ENCODE results near the gene RHAG.
"Not testable (repeated sequence)": the region's sequence is repeated elsewhere in the genome, so short reads cannot be mapped to it uniquely, and the experiment has no call there.

Gene RHAG

DNA sequence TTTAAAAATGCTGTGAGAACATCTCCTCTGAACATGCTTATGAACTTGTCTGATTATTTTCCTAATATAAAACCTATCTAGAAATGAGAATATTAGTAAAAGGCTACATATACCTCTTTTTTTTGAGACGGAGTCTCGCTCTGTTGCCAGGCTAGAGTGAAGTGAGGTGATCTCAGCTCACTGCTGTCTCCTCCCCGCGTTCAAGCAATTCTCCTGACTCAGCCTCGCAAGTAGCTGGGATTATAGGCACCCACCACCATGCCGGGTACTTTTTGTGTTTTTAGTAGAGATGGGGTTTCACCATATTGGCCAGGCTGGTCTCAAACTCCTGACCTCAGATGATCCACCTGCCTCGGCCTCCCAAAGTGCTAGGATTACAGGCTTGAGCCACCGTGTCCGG, 28.4 kb downstream of the RHAG start:
- ATAC-seq, H3K9me3 Mint-ChIP-seq, H3K4me1 Mint-ChIP-seq, H3K27me3 Mint-ChIP-seq, DNase-seq, H3K4me3 Mint-ChIP-seq, H3K27ac Mint-ChIP-seq: not testable (repeated sequence)

DNA sequence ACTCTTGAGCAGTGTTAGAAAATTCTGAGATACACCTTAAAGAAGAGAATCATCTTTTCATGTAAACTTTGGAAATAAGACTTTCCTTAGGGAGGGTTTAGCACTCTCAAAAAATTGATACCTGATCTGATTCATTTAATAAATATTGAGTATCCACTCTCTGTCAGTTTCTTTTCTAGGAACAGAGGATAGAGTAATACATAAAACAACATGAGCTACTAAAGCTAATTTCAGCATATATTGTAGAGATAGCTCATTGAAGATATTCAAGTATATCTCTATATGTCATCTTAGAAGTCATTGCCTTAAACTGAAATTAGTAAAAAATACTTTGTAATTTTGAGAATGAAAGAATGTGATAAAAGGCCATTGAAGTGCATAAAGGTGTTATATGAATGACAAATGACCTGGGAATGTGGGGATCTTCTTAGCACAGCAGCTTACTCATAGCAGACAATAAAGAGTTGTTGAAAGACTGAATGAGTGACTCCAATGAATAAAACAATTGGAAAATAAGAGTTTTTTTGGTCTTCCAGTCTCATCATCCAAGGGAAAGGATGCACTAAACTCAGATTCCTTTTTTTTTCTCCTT, 29.2 kb downstream of the RHAG start:
- Mint-ChIP-seq H3K27ac (no peak overlapping the region), H3K9me3 (peaks cover 0 to 7% of the 10 kb centered on the region in 2 donors), H3K4me1 (no peaks in the 10 kb centered on the region), H3K4me3 (no peak overlapping the region), H3K27me3 (no peaks in the 10 kb centered on the region)
- DNase-seq (no peak), ATAC-seq (no peak)

DNA sequence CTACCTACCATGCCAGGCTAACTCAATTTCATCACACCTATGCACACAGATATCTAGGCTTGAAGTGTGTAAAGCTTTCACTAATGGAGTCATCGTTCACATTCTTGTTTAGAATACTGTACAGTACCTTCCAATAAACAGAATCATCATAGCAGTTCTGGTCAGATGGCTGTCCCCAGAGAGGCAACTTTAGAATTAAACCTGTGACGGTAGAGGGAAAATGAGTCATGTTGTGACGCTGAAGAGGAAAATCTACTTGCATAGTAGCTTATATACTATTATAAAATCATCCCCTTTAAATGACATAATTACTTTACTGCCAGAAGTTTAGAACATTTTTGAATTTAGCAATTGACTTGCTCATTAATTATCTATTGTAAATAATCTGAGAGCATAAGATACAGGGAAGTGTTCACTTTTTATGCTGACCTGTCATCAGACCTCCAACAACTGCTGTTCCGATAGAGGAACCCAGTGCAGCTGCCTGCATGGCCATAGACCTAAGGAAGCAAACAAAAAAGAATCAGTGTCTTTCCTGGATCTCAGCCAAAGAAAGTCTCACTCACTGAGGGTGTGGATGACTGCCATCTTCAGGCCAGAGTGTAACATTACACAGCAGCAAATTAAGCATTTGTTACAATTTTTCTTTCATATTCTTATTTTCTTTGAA, 29.8 kb downstream of the RHAG start:
- peak; percentile 48 for ATAC-seq
- no peak overlapping the region for H3K4me3 Mint-ChIP-seq
- DNase-seq: peak; percentile 14 to 15
- peaks cover 0 to 7% of the 10 kb centered on the region in 2 donors for H3K9me3 Mint-ChIP-seq
- H3K4me1 Mint-ChIP-seq: no peaks in the 10 kb centered on the region
- no peak overlapping the region for H3K27ac Mint-ChIP-seq
- H3K27me3 Mint-ChIP-seq: no peaks in the 10 kb centered on the region

DNA sequence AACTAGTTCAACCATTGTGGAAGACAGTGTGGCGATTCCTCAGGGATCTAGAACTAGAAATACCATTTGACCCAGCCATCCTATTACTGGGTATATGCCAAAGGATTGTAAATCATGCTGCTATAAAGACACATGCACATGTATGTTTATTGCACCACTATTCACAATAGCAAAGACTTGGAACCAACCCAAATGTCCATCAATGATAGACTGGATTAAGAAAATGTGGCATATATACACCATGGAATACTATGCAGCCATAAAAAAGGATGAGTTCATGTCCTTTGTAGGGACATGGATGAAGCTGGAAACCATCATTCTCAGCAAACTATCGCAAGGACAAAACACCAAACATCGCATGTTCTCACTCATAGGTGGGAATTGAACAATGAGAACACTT, 32.6 kb downstream of the RHAG start:
- not testable (repeated sequence) for DNase-seq, H3K9me3 Mint-ChIP-seq, ATAC-seq, H3K4me1 Mint-ChIP-seq, H3K4me3 Mint-ChIP-seq, H3K27me3 Mint-ChIP-seq, H3K27ac Mint-ChIP-seq

DNA sequence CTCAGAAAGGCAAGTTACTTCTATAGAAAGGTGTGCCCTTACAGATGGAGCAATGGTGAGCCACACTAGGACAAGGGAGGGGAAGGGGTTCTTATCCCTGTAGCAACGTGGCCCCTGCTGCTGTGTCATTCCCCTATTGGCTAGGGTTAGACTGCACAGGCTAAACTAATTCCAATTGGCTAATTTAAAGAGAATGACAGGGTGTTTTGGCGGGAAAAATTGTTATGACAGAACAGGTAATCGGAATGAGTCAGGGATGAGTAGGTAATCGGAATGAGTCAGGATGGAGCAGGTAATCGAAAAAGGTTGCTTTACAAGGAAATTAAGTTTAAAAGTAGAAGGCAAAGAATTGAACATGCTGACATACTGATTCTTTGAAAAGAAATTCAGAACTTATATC, 49.4 kb downstream of the RHAG start:
- H3K27me3 Mint-ChIP-seq, DNase-seq, ATAC-seq, H3K27ac Mint-ChIP-seq, H3K9me3 Mint-ChIP-seq, H3K4me1 Mint-ChIP-seq, H3K4me3 Mint-ChIP-seq: not testable (repeated sequence)

DNA sequence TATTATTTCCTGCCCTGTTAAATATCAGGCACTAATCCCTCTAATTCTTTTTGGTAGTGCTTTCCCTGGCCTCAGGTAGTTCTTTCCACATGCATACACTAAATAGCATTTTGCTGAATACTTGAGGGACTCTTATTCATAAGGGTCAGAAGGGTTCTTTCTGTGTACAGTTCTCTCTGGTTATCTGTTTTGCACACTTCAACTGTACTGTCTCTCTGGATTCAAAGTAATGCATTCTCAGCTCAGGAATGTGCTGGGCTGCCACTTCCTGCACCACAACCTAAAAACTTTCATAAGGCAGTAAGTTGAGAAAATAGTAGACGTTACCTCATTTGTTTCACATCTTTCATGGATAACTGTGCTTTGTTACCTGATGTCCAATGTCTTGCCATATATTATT, 54.1 kb downstream of the RHAG start:
- Mint-ChIP-seq H3K27ac (no peak overlapping the region), H3K4me3 (no peak overlapping the region), H3K4me1 (no peaks in the 10 kb centered on the region), H3K9me3 (peaks cover 0 to 4% of the 10 kb centered on the region in 2 donors), H3K27me3 (peaks cover 13% of the 10 kb centered on the region)
- no peak for DNase-seq
- ATAC-seq: no peak

DNA sequence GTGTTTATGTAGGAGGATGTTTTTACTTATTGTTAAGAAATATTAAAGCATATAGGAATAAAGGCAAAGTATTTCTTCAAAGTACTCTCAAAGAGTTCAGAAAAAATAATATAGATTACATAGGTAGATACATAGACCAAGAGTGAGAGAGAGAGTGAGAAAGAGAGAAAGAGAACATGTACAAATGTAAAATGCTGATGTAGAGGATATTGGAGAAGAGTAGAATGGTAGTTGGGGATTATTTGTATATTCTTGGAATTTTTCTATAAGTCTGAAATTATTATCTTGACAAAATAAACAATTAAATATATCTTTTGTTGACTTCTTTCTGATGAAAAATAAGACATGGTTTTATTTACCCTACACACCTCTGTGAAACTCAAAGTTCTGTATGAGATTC, 57.0 kb downstream of the RHAG start:
- Mint-ChIP-seq H3K27ac (no peak overlapping the region), H3K9me3 (peaks cover 0 to 4% of the 10 kb centered on the region in 2 donors), H3K4me1 (no peaks in the 10 kb centered on the region), H3K27me3 (peaks cover 14% of the 10 kb centered on the region), H3K4me3 (no peak overlapping the region)
- no peak for ATAC-seq
- no peak for DNase-seq

DNA sequence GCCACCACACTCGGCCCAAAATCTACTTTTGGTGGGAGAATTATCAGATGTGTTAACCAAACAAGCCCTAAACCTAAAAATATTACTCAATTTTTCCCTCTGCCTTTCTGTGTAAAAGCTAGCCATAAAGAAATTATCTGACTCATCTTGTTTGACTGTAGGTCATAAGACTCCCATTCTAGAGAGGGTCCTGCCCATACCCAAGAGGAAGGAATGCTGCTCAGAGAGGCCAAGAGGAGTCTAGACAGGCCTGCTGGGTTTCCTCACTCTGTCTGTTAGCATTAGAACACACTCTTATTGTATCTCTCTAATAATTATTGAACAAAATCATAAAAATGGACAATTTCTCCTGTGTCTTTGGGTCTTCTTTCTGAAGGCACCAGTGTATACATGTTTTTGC, 60.0 kb downstream of the RHAG start:
- ATAC-seq (no peak), DNase-seq (no peak)
- Mint-ChIP-seq H3K4me3 (no peak overlapping the region), H3K4me1 (no peaks in the 10 kb centered on the region), H3K27me3 (peaks cover 14% of the 10 kb centered on the region), H3K9me3 (peaks cover 0 to 4% of the 10 kb centered on the region in 2 donors), H3K27ac (no peak overlapping the region)

DNA sequence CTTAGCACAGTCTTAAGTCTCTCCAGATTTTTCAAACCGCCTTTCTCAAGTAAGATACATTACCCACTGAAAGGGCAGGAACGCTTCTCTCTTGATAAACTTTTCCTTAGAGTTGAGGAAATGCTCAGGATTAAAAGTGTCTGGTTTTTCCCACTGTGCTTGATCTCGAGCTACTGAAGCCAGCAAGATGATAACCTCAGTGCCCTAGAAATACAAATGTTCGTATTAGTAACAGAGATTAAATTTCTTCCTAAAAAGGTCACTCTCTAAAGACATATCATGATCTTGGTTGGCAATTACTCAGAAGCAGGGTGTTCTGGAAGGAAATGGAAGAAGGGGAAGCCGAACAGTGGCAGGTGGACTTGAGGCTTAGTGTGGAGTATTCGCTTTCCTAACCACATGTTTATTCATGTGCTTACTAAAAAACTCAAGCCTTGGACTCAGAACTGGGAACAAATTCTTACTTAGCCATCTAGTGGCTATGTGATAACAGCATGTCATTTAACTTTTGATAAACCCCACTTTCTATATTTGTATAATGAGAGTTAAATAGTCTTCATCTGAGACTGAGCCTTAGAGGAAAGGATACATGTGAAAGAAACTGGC, 66.1 kb downstream of the RHAG start:
- no peak for ATAC-seq
- Mint-ChIP-seq H3K9me3 (no peaks in the 10 kb centered on the region), H3K27me3 (peaks cover 11% of the 10 kb centered on the region), H3K27ac (no peak overlapping the region), H3K4me1 (no peaks in the 10 kb centered on the region), H3K4me3 (no peak overlapping the region)
- no peak for DNase-seq

DNA sequence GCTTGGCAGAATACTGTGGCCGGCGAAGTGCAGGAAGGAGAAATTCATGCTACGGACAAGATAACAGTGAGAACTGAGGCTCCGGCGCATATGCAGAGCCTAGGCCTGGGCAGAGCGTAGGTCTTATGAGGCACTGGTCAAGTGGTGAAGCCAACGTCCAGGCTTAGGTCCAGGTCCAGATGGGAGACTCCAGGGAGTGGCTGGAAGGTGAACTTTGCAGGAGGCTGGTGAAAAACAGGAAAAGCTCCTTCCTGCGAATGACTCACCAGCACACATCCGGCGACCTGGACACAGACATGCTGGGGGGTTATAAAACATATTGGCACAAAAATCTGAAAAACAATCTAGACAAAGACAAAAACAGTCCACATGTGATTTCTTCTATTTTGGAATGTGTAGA, 70.8 kb downstream of the RHAG start:
- H3K27me3 Mint-ChIP-seq: peaks cover 14% of the 10 kb centered on the region
- H3K4me1 Mint-ChIP-seq: no peaks in the 10 kb centered on the region
- H3K4me3 Mint-ChIP-seq: no peak overlapping the region
- peaks cover 0 to 5% of the 10 kb centered on the region in 2 donors for H3K9me3 Mint-ChIP-seq
- ATAC-seq: no peak
- no peak for DNase-seq
- H3K27ac Mint-ChIP-seq: no peak overlapping the region

DNA sequence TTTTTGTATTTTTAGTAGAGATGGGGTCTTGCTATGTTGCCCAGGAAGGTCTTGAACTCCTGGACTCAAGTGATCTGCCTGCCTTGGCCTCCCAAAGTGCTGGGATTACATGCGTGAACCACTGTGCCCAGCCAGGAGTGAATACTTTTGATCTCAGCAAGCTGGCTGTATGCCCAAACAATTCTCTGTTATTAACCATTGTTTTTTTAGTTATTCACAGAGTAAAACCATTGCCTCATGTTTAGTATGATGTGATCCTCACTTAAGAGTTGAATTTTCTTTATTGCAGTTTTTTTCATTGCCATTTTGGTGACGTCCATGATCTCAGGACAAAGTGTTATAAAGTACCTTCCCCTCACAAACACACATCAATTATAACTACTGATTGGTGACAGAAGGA, 71.4 kb downstream of the RHAG start:
- Mint-ChIP-seq H3K27ac (no peak overlapping the region), H3K4me3 (no peak overlapping the region), H3K27me3 (peaks cover 14% of the 10 kb centered on the region), H3K9me3 (peaks cover 0 to 5% of the 10 kb centered on the region in 2 donors), H3K4me1 (no peaks in the 10 kb centered on the region)
- DNase-seq (no peak), ATAC-seq (no peak)

DNA sequence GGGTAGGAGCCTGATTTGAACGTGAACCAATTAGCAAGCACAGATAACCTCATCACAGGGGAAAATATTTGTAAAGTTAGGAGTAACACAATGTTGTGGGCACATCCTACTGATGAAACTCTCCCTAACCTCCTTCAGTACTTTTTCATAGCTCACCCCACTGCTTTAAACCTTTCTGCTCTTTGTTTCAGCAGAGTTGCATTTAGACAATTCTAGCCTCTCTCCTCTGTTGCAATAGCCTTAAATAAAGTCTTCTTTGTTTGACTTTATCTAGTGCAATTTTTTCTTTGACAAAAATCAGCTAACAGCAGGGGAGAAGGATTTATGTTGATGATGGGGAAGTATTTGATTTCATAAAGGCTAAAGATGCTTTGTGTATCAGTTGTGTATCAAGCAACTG, 72.1 kb downstream of the RHAG start:
- Mint-ChIP-seq H3K4me3 (no peak overlapping the region), H3K9me3 (peaks cover 0 to 5% of the 10 kb centered on the region in 2 donors), H3K27me3 (peaks cover 14% of the 10 kb centered on the region), H3K4me1 (no peaks in the 10 kb centered on the region), H3K27ac (no peak overlapping the region)
- no peak for ATAC-seq
- no peak for DNase-seq

DNA sequence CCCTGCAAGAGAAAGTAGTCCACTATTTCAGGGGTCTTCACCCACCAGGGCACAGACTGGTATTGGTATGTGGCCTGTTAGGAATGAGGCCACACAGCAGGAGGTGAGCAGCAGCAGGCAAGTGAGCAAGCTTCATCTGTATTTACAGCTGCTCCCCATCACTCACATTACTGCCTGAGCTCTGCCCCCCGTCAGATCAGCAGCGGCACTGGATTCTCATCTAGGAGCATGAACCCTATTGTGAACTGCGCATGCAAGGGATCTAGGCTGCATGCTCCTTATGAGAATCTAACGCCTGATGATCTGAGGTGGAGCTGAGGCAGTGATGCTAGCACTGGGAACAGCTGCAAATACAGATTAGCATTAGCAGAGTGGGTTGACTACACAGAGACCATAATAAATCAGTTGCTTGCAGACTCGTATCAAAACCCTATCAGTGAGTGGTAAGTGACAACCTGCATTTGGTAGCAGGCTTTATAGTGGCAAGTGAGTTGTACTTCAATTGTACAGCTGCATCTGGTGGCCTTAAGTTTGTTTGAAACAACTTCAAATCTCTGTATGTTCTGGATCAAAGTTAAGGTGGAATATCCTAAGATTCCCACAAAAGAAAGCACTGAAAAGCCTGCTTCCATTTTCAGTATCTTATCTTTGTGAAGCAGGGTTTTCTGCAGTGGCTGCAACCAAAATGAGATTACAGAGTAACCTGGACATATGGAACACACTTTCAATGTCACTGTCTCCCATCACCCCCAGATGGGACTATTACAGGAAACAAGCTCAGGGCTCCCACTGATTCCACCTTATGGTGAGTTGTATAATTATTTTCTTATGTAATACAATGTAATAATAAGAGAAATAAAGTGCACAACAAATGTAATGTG, 73.4 kb downstream of the RHAG start:
- Mint-ChIP-seq H3K4me3 (no peak overlapping the region), H3K27me3 (peaks cover 17% of the 10 kb centered on the region), H3K4me1 (no peaks in the 10 kb centered on the region), H3K27ac (no peak overlapping the region), H3K9me3 (peaks cover 0 to 5% of the 10 kb centered on the region in 2 donors)
- ATAC-seq: no peak
- no peak for DNase-seq

DNA sequence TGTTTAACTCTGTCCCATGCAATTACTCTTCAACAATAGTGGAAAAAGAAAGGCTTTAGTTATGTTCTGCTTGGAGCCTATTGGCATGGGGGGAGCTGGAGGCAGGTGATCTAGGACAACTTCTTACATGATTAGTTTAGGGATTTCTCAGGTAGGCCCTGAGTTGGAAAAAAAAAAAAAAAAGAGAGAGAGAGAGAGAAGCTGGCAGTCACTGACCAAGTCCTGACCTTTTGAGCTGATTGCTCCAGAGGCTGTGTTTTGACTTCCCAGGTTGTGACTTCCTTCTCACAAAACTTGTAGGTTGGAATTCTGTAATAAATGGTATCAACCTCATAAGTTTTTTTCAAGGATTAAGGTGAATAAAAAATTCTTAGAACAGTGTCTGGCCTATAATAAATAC, 78.4 kb downstream of the RHAG start:
- Mint-ChIP-seq H3K27ac (no peak overlapping the region), H3K4me1 (peaks cover 4% of the 10 kb centered on the region), H3K4me3 (no peak overlapping the region), H3K9me3 (no peaks in the 10 kb centered on the region), H3K27me3 (peaks cover 9% of the 10 kb centered on the region)
- DNase-seq: no peak
- ATAC-seq: no peak

DNA sequence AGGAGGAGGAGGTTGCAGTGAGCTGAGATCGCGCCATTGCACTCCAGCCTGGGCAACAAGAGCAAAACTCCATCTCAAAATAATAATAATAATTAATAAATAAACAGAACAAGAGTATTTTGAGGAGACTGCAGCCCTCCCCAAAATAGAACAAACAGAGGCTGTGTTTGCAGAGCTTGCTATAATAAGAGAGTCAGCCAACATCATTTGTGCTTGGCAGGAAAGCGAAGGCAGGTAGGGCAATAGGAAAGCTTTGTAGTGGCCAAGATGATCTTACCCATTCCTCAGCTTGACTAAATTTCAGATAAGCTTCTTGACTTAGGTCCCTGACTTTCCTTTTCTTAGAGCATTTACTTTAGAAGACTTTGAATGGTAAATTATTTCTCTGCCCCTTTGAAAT, 79.5 kb downstream of the RHAG start:
- peaks cover 4% of the 10 kb centered on the region for H3K4me1 Mint-ChIP-seq
- ATAC-seq (no peak), DNase-seq (no peak)
- no peaks in the 10 kb centered on the region for H3K9me3 Mint-ChIP-seq
- no peak overlapping the region for H3K27ac Mint-ChIP-seq
- H3K27me3 Mint-ChIP-seq: peaks cover 9% of the 10 kb centered on the region
- H3K4me3 Mint-ChIP-seq: no peak overlapping the region

DNA sequence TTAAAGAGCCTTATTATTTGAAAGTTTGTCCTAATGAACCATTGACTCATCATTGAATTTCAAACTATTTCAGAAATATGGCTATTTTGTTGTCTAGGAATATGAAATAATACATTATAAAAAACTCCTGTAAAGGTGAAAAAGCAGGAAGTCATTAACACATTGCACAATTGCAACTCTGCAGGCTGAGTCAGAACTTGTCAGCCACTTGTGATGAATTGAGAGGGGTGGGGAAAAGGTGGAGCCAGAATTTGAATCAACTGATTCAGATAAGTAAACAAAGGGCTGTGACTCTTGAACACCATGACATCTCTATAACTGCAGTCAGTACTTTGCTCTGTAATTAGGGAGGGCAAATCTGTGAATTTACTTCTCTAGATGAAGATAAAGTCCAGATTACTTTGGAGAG, 80.2 kb downstream of the RHAG start:
- Mint-ChIP-seq H3K9me3 (no peaks in the 10 kb centered on the region), H3K27me3 (peaks cover 10% of the 10 kb centered on the region), H3K4me1 (peaks cover 11% of the 10 kb centered on the region), H3K27ac (peak overlapping the region in 1 of 2 donors; percentile 65), H3K4me3 (no peak overlapping the region)
- DNase-seq (no peak), ATAC-seq (no peak)
